ENCODE results near the gene ZNF32. TPM values are rescaled to one million over a fixed set of nuclear protein-coding genes. Genes with fewer than 3 reads are reported as not detected.

ZNF32 gene, protein sequence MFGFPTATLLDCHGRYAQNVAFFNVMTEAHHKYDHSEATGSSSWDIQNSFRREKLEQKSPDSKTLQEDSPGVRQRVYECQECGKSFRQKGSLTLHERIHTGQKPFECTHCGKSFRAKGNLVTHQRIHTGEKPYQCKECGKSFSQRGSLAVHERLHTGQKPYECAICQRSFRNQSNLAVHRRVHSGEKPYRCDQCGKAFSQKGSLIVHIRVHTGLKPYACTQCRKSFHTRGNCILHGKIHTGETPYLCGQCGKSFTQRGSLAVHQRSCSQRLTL
- total RNA-seq (2014; rRNA removed; shearing (Covaris generic)) (not detected in 2 replicates), total RNA-seq (2022) (not detected in 2 replicates), Bru-seq, nascent RNA (not detected), BruChase-seq, experiment 1, labeled RNA remaining after a 6-hour chase (not detected), BruChase-seq, experiment 2, labeled RNA remaining after a 2-hour chase (not detected)
- long read RNA-seq = 0 reads

GRCh38 chr10:43648398-43649184 is at the start of gene ZNF32:
ZNF32 (minus strand) TSS chr10:43648881; CDS start chr10:43646133, 2,748 bp downstream.
- Histone ChIP-seq H3K4me1 (ENCODE audit: insufficient read depth, low read length, poor library complexity, severe bottlenecking) (no peaks in the 10 kb centered on the region), H3K27ac (ENCODE audit: low read depth, low read length, poor library complexity, severe bottlenecking) (no peak within 1 kb of the TSS), H4K20me1 (ENCODE audit: insufficient read depth, low read length) (no peaks in the 10 kb centered on the region), H3K9me3 (ENCODE audit: low read length) (no peaks in the 10 kb centered on the region), H3K4me2 (ENCODE audit: low read length) (peak within 1 kb of the TSS; percentile 40; the same call in 1 of the 2 replicates), H3K9me2 (ENCODE audit: insufficient read depth, low read length) (no peaks in the 10 kb centered on the region), H3K36me3 (ENCODE audit: insufficient read depth, low read length) (no peaks in the 10 kb centered on the region), H3K4me3 (ENCODE audit: low read depth, low read length, poor library complexity, severe bottlenecking) (no peak within 1 kb of the TSS), H2AFZ (ENCODE audit: low read length) (no peak within 1 kb of the TSS), H3K79me2 (ENCODE audit: insufficient read depth, low read depth, low read length) (no peaks in the 10 kb centered on the region)
- intact Hi-C loops (cut with micrococcal nuclease; ENCODE audit: unreplicated experiment) = no loop called here
- CTCF ChIA-PET (ENCODE audit: unreplicated experiment) = no interaction called here
- no TSS peak for BruUV-seq (replicated peaks)
- POLR2A ChIA-PET = no interaction called here
- DNase-seq (ENCODE audit: low spot score) = no peak
- TF ChIP-seq, protein P1, sequence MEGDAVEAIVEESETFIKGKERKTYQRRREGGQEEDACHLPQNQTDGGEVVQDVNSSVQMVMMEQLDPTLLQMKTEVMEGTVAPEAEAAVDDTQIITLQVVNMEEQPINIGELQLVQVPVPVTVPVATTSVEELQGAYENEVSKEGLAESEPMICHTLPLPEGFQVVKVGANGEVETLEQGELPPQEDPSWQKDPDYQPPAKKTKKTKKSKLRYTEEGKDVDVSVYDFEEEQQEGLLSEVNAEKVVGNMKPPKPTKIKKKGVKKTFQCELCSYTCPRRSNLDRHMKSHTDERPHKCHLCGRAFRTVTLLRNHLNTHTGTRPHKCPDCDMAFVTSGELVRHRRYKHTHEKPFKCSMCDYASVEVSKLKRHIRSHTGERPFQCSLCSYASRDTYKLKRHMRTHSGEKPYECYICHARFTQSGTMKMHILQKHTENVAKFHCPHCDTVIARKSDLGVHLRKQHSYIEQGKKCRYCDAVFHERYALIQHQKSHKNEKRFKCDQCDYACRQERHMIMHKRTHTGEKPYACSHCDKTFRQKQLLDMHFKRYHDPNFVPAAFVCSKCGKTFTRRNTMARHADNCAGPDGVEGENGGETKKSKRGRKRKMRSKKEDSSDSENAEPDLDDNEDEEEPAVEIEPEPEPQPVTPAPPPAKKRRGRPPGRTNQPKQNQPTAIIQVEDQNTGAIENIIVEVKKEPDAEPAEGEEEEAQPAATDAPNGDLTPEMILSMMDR (conservative IDR thresholded peaks at IDR 0.05; ENCODE audit: low read length) = no peak
- no peak for TF ChIP-seq EZH2phosphoT487 (IDR thresholded peaks at IDR 0.05; ENCODE audit: borderline replicate concordance, low read depth, low read length)

- H3K27ac ChIP-seq (ENCODE audit: low read depth, low read length, poor library complexity, severe bottlenecking) = no peak overlapping the region
- H3K9me2 ChIP-seq (ENCODE audit: insufficient read depth, low read length) = no peaks in the 10 kb centered on the region
- POLR2A ChIA-PET = no interaction called here
- CTCF ChIA-PET (ENCODE audit: unreplicated experiment) = no interaction called here
- intact Hi-C loops (cut with micrococcal nuclease; ENCODE audit: unreplicated experiment) = no loop called here
- no peaks in the 10 kb centered on the region for H3K36me3 ChIP-seq (ENCODE audit: insufficient read depth, low read length)
- H3K79me2 ChIP-seq (ENCODE audit: insufficient read depth, low read depth, low read length) = no peaks in the 10 kb centered on the region
- TF ChIP-seq, protein P1 (conservative IDR thresholded peaks at IDR 0.05; ENCODE audit: low read length) = no peak
- no peak for TF ChIP-seq EZH2phosphoT487 (IDR thresholded peaks at IDR 0.05; ENCODE audit: borderline replicate concordance, low read depth, low read length)
- BruUV-seq (replicated peaks) = no TSS peak
- H4K20me1 ChIP-seq (ENCODE audit: insufficient read depth, low read length) = no peaks in the 10 kb centered on the region
- no peaks in the 10 kb centered on the region for H3K4me1 ChIP-seq (ENCODE audit: insufficient read depth, low read length, poor library complexity, severe bottlenecking)
- no peak overlapping the region for H3K4me3 ChIP-seq (ENCODE audit: low read depth, low read length, poor library complexity, severe bottlenecking)
- DNase-seq (ENCODE audit: low spot score) = no peak
- H2AFZ ChIP-seq (ENCODE audit: low read length) = no peak overlapping the region
- no peak overlapping the region for H3K4me2 ChIP-seq (ENCODE audit: low read length)
- no peaks in the 10 kb centered on the region for H3K9me3 ChIP-seq (ENCODE audit: low read length)
Measured at GRCh38 chr10:43698156-43698555, 49.5 kb upstream of the ZNF32 start.

All from OCI-LY7 (cell line).